ENCODE data around the gene IL20. TPM values are rescaled to one million over a fixed set of nuclear protein-coding genes. Genes with fewer than 3 reads are reported as not detected.

The IL20 gene
- total RNA-seq, 1 donor from 2014 or later, result not detected

GRCh38 chr1:206823727-206824126 is 41.7 kb upstream of the IL20 start:
- no peak for TF ChIP-seq EZH2 (IDR thresholded peaks at IDR 0.05)
- no peak for TF ChIP-seq EZH2phosphoT487 (IDR thresholded peaks at IDR 0.05)
- TF ChIP-seq CTCF (IDR thresholded peaks at IDR 0.05), result no peak
- no peaks in the 10 kb centered on the region for H3K36me3 Mint-ChIP-seq

GRCh38 chr1:206824331-206824730 is 41.1 kb upstream of the IL20 start:
- Mint-ChIP-seq H3K4me1 (no peaks in the 10 kb centered on the region), H3K9me3 (peaks cover 2% of the 10 kb centered on the region), H3K27ac (no peak overlapping the region), H3K36me3 (no peaks in the 10 kb centered on the region), H3K4me3 (no peak overlapping the region), H3K27me3 (ENCODE audit: insufficient read depth, low read depth) (peaks cover 8% of the 10 kb centered on the region)
- Histone ChIP-seq H3F3A (ENCODE audit: low read depth) (no peaks in the 10 kb centered on the region), H3K27ac (no peak overlapping the region), H3K79me2 (ENCODE audit: low read depth) (no peaks in the 10 kb centered on the region), H2AFZ (replicated peaks) (no peak overlapping the region), H4K20me1 (ENCODE audit: low read depth) (no peaks in the 10 kb centered on the region), H3K27me3 (no peaks in the 10 kb centered on the region), H3K4me1 (peaks cover 7% of the 10 kb centered on the region), H3K4me3 (no peak overlapping the region), H3K9ac (no peak overlapping the region), H3K9me3 (ENCODE audit: low read depth) (no peaks in the 10 kb centered on the region), H3K4me2 (no peak overlapping the region), H3K36me3 (no peaks in the 10 kb centered on the region)
- TF ChIP-seq CTCF (IDR thresholded peaks at IDR 0.05), result no peak
- DNase-seq (ENCODE audit: low spot score), result no peak

More at GRCh38 chr1:206823727-206824126, 41.7 kb upstream of the IL20 start:
- Mint-ChIP-seq H3K9me3 (peaks cover 2% of the 10 kb centered on the region), H3K27ac (no peak overlapping the region), H3K4me3 (no peak overlapping the region), H3K4me1 (no peaks in the 10 kb centered on the region), H3K27me3 (ENCODE audit: insufficient read depth, low read depth) (peaks cover 5% of the 10 kb centered on the region)
- Histone ChIP-seq H3K4me3 (no peak overlapping the region), H3K27ac (no peak overlapping the region), H3K27me3 (no peaks in the 10 kb centered on the region), H2AFZ (replicated peaks) (no peak overlapping the region), H3K79me2 (ENCODE audit: low read depth) (no peaks in the 10 kb centered on the region), H3K36me3 (no peaks in the 10 kb centered on the region), H3K4me2 (no peak overlapping the region), H3K9ac (no peak overlapping the region), H4K20me1 (ENCODE audit: low read depth) (no peaks in the 10 kb centered on the region), H3K4me1 (peaks cover 7% of the 10 kb centered on the region), H3F3A (ENCODE audit: low read depth) (no peaks in the 10 kb centered on the region), H3K9me3 (ENCODE audit: low read depth) (no peaks in the 10 kb centered on the region)
- DNase-seq (ENCODE audit: low spot score), result no peak

- Mint-ChIP-seq H3K9me3 (peaks cover 2% of the 10 kb centered on the region), H3K27me3 (ENCODE audit: insufficient read depth, low read depth) (peaks cover 8% of the 10 kb centered on the region), H3K36me3 (no peaks in the 10 kb centered on the region), H3K27ac (no peak overlapping the region), H3K4me1 (no peaks in the 10 kb centered on the region), H3K4me3 (peak overlapping the region; percentile 8)
- Histone ChIP-seq H3K9ac (no peak overlapping the region), H3K4me2 (peak overlapping the region; percentile 31), H3K4me3 (no peak overlapping the region), H2AFZ (replicated peaks) (peak overlapping the region; percentile 82), H3F3A (ENCODE audit: low read depth) (no peaks in the 10 kb centered on the region), H3K4me1 (peaks cover 7% of the 10 kb centered on the region), H3K79me2 (ENCODE audit: low read depth) (no peaks in the 10 kb centered on the region), H3K9me3 (ENCODE audit: low read depth) (no peaks in the 10 kb centered on the region), H3K36me3 (no peaks in the 10 kb centered on the region), H3K27ac (peak overlapping the region; percentile 29), H4K20me1 (ENCODE audit: low read depth) (no peaks in the 10 kb centered on the region), H3K27me3 (no peaks in the 10 kb centered on the region)
- no peak for DNase-seq (ENCODE audit: low spot score)
- TF ChIP-seq EZH2phosphoT487 (IDR thresholded peaks at IDR 0.05), result no peak
- no peak for TF ChIP-seq CTCF (IDR thresholded peaks at IDR 0.05)
- no peak for TF ChIP-seq EZH2 (IDR thresholded peaks at IDR 0.05)
Observed at GRCh38 chr1:206826394-206826793, 39.0 kb upstream of the IL20 start.
